HepG2 (cell line): ENCODE data around the gene NFILZ. TPM values are rescaled to one million over a fixed set of nuclear protein-coding genes. Genes with fewer than 3 reads are reported as not detected.

Experiments
- CBX2 ChIP-seq, 2 experiments: fragments of 200-600 bp in 1 of 2; sonication (generic); formaldehyde crosslinking in 1 of 2; IDR thresholded peaks; 2 replicates each; pipeline versions ENCODE4 v1.7.0 to v1.8.1; 2018 to 2022; ENCODE audit warnings: low read depth in 2 of 2, low read length in 1 of 2, mild to moderate bottlenecking in 1 of 2, missing genetic modification reagents in 1 of 2
- CHCHD3 ChIP-seq: sonication (generic); formaldehyde crosslinking; IDR thresholded peaks from 2 replicates; pipeline ENCODE4 v1.8.0; 2022; ENCODE audit warnings: mild to moderate bottlenecking, missing genetic modification reagents, moderate library complexity
- DNMT1 ChIP-seq: sonication (generic); formaldehyde crosslinking; IDR thresholded peaks from 2 replicates; pipeline ENCODE4 v1.5.1; 2020; ENCODE audit warnings: mild to moderate bottlenecking, missing genetic modification reagents
- HMG20A ChIP-seq: IDR thresholded peaks from 2 replicates; pipeline ENCODE4 v1.6.1; 2016; ENCODE audit warnings: borderline replicate concordance
- HOXA3 ChIP-seq: sonication (generic); formaldehyde crosslinking; IDR thresholded peaks from 2 replicates; pipeline ENCODE4 v1.5.0; 2020; ENCODE audit warnings: missing genetic modification reagents
- KAT7 ChIP-seq: IDR thresholded peaks from 2 replicates; pipeline ENCODE4 v1.6.1; 2018; ENCODE audit warnings: borderline replicate concordance, missing compliant biosample characterization
- KDM5B ChIP-seq: sonication (generic); formaldehyde crosslinking; IDR thresholded peaks from 2 replicates; pipeline ENCODE4 v1.4.0; 2020; ENCODE audit warnings: missing genetic modification reagents, mild to moderate bottlenecking, borderline replicate concordance
- ZNF674 ChIP-seq: sonication (generic); formaldehyde crosslinking; IDR thresholded peaks from 2 replicates; pipeline ENCODE4 v1.5.0; 2020; ENCODE audit warnings: low read depth, mild to moderate bottlenecking, missing genetic modification reagents
- polyA plus RNA-seq, 8 experiments: library from polyadenylated mRNA; depleted of rRNA in 3 of 8; stranded (reverse) in 7 of 8; unstranded in 1 of 8; fragments of >200 nt; fragmentation: Illumina TruSeq in 4 of 8; extraction: Trizol in 4 of 8; gene quantifications; 2 replicates each; pipeline versions ENCODE4 v1.2.1 to v1.2.3, GENCODE V29; 2011 to 2016; ENCODE audit warnings: low read depth in 4 of 8, missing spikeins in 1 of 8, mixed read lengths in 1 of 8; ENCODE audit not compliant: insufficient read depth in 1 of 8
- total RNA-seq, 5 experiments: library from RNA; depleted of rRNA; stranded (reverse); fragments of >200 nt; fragmentation: Illumina TruSeq; extraction: Trizol; gene quantifications; 2 replicates each; pipeline ENCODE4 v1.2.3, GENCODE V29; 2016; ENCODE audit warnings: low read depth in 1 of 5
- TF ChIP-seq, protein P1 (sequence below): sonication (generic); formaldehyde crosslinking; IDR thresholded peaks from one replicate; pipeline ENCODE4 v1.5.1; 2020; ENCODE audit warnings: mild to moderate bottlenecking, missing genetic modification reagents; ENCODE audit errors: not compliant biosample characterization

NFILZ gene
- total and polyA plus RNA-seq, 2 of the 13 experiments (the other 11 are each of a cell fraction or from before 2014, with no cell fraction given) = not detected

DNA sequence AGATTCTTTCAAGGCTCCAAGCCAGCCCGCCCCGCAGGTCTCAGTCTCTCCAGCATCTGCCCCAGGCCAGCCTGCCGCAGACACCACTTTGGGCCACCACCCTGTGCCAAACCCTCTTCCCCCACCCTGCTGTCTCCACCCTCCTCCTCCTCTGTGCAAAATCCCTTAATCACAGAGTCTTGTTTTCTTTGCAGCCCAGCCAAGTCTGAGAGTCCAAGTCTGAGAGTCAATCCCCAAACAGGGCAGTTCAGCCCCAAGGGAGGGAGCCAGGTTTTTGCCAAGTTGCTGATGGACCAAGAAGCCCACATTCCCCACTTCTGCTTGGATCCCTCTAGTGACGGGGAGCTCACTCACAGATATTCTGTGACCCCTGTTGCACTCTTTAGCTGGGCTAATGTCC is 23.0 kb upstream of the NFILZ start (continued):
- no peak for TF ChIP-seq CBX2 (IDR thresholded peaks at IDR 0.05; ENCODE audit: low read depth, low read length)
- TF ChIP-seq CBX2 (CRISPR knock-in tag; IDR thresholded peaks at IDR 0.05; ENCODE audit: low read depth) = no peak
- no peak for TF ChIP-seq CHCHD3 (CRISPR knock-in tag)
- no peak for TF ChIP-seq ZNF674 (CRISPR knock-in tag)
- no peak for TF ChIP-seq HOXA3
- TF ChIP-seq KDM5B (CRISPR knock-in tag) = no peak
- TF ChIP-seq DNMT1 = no peak
- TF ChIP-seq KAT7 (CRISPR knock-in tag) = no peak
- TF ChIP-seq HMG20A = no peak
- TF ChIP-seq, protein P1, sequence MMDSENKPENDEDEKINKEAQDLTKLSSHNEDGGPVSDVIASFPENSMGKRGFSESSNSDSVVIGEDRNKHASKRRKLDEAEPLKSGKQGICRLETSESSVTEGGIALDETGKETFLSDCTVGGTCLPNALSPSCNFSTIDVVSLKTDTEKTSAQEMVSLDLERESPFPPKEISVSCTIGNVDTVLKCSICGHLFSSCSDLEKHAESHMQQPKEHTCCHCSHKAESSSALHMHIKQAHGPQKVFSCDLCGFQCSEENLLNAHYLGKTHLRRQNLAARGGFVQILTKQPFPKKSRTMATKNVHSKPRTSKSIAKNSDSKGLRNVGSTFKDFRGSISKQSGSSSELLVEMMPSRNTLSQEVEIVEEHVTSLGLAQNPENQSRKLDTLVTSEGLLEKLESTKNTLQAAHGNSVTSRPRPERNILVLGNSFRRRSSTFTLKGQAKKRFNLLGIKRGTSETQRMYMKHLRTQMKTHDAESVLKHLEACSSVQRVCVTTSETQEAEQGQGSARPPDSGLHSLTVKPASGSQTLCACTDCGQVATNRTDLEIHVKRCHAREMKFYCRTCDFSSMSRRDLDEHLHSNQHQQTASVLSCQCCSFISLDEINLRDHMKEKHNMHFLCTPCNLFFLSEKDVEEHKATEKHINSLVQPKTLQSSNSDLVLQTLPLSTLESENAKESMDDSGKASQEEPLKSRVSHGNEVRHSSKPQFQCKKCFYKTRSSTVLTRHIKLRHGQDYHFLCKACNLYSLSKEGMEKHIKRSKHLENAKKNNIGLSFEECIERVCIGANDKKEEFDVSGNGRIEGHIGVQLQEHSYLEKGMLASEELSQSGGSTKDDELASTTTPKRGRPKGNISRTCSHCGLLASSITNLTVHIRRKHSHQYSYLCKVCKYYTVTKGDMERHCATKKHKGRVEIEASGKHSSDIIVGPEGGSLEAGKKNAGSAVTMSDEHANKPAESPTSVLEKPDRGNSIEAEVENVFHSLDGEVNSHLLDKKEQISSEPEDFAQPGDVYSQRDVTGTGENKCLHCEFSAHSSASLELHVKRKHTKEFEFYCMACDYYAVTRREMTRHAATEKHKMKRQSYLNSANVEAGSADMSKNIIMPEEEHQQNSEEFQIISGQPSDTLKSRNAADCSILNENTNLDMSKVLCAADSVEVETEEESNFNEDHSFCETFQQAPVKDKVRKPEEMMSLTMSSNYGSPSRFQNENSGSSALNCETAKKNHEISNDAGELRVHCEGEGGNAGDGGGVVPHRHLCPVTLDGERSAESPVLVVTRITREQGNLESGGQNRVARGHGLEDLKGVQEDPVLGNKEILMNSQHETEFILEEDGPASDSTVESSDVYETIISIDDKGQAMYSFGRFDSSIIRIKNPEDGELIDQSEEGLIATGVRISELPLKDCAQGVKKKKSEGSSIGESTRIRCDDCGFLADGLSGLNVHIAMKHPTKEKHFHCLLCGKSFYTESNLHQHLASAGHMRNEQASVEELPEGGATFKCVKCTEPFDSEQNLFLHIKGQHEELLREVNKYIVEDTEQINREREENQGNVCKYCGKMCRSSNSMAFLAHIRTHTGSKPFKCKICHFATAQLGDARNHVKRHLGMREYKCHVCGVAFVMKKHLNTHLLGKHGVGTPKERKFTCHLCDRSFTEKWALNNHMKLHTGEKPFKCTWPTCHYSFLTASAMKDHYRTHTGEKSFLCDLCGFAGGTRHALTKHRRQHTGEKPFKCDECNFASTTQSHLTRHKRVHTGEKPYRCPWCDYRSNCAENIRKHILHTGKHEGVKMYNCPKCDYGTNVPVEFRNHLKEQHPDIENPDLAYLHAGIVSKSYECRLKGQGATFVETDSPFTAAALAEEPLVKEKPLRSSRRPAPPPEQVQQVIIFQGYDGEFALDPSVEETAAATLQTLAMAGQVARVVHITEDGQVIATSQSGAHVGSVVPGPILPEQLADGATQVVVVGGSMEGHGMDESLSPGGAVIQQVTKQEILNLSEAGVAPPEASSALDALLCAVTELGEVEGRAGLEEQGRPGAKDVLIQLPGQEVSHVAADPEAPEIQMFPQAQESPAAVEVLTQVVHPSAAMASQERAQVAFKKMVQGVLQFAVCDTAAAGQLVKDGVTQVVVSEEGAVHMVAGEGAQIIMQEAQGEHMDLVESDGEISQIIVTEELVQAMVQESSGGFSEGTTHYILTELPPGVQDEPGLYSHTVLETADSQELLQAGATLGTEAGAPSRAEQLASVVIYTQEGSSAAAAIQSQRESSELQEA (CRISPR knock-in tag) = no peak
